NOMO-1 (cell line): Measurements from ENCODE around the gene RPTOR.
"Not testable (repeated sequence)": the region's sequence is repeated elsewhere in the genome, so short reads cannot be mapped to it uniquely, and the experiment has no call there.

Source experiments
- DNase-seq, 2 experiments: peaks; one replicate each; lab custom pipeline; 2025; ENCODE audit not compliant: unreplicated experiment in 2 of 2; lab: John Stamatoyannopoulos, UW

The RPTOR gene

GRCh38 chr17:80803451-80804428 is 259.1 kb downstream of the RPTOR start:
- no peak for DNase-seq

GRCh38 chr17:80804466-80804865 is 259.8 kb downstream of the RPTOR start:
- DNase-seq, result no peak

- DNase-seq, result no peak
Observed at GRCh38 chr17:80805032-80805751, 260.6 kb downstream of the RPTOR start.

GRCh38 chr17:80807014-80807413 is 262.4 kb downstream of the RPTOR start:
- DNase-seq, result no peak

GRCh38 chr17:80807882-80808281 is 263.2 kb downstream of the RPTOR start:
- DNase-seq, result no peak

- DNase-seq, result no peak
Observed at GRCh38 chr17:80811181-80812105, 266.8 kb downstream of the RPTOR start.

- no peak for DNase-seq
Observed at GRCh38 chr17:80812362-80813088, 267.9 kb downstream of the RPTOR start.

- no peak for DNase-seq
Observed at GRCh38 chr17:80813318-80813717, 268.7 kb downstream of the RPTOR start.

GRCh38 chr17:80814491-80814890 is 269.9 kb downstream of the RPTOR start:
- DNase-seq, result no peak

- no peak for DNase-seq
Observed at GRCh38 chr17:80815151-80815681, 270.6 kb downstream of the RPTOR start.

- DNase-seq, result not testable (repeated sequence)
Observed at GRCh38 chr17:80815718-80816117, 271.1 kb downstream of the RPTOR start.

GRCh38 chr17:80816241-80817103 is 271.8 kb downstream of the RPTOR start:
- DNase-seq, result no peak

GRCh38 chr17:80817321-80817845 is 272.7 kb downstream of the RPTOR start:
- no peak for DNase-seq

- DNase-seq, result no peak
Observed at GRCh38 chr17:80817861-80818260, 273.2 kb downstream of the RPTOR start.

- no peak for DNase-seq
Observed at GRCh38 chr17:80818871-80819270, 274.2 kb downstream of the RPTOR start.

GRCh38 chr17:80819422-80820164 is 275.0 kb downstream of the RPTOR start:
- DNase-seq, result peak in 1 of 2 experiments; percentile 45

GRCh38 chr17:80820331-80820730 is 275.7 kb downstream of the RPTOR start:
- DNase-seq, result no peak

- DNase-seq, result no peak
Observed at GRCh38 chr17:80821546-80821945, 276.9 kb downstream of the RPTOR start.
